HepG2 (cell line): Measurements from ENCODE around the gene PRCD. TPM values are rescaled to one million over a fixed set of nuclear protein-coding genes. Genes with fewer than 3 reads are reported as not detected.
A peak's percentile ranks its signal among the peaks of the same experiment; 100 is the strongest.

Source experiments
- KDM4B ChIP-seq: sonication (generic); formaldehyde crosslinking; IDR thresholded peaks from 2 replicates; pipeline ENCODE4 v1.4.0; 2020; ENCODE audit warnings: missing genetic modification reagents
- MAF1 ChIP-seq: sonication (generic); formaldehyde crosslinking; IDR thresholded peaks from 2 replicates; pipeline ENCODE4 v1.5.0; 2020; ENCODE audit warnings: missing genetic modification reagents, borderline replicate concordance
- RORA ChIP-seq: sonication (generic); formaldehyde crosslinking; IDR thresholded peaks from 2 replicates; pipeline ENCODE4 v1.5.0; 2020; ENCODE audit warnings: mild to moderate bottlenecking, missing genetic modification reagents, moderate library complexity
- SCMH1 ChIP-seq: sonication (generic); formaldehyde crosslinking; IDR thresholded peaks from 2 replicates; pipeline ENCODE4 v1.9.0; 2021; ENCODE audit warnings: missing genetic modification reagents, mild to moderate bottlenecking, borderline replicate concordance
- TMF1 ChIP-seq: sonication (generic); formaldehyde crosslinking; IDR thresholded peaks from 2 replicates; pipeline ENCODE4 v1.8.1; 2022; ENCODE audit warnings: low read depth, missing genetic modification reagents
- ZNF646 ChIP-seq: sonication (generic); formaldehyde crosslinking; IDR thresholded peaks from 2 replicates; pipeline ENCODE4 v1.9.0; 2021; ENCODE audit warnings: mild to moderate bottlenecking, missing genetic modification reagents
- ZSCAN20 ChIP-seq: sonication (generic); formaldehyde crosslinking; IDR thresholded peaks from 2 replicates; pipeline ENCODE4 v1.4.0; 2020; ENCODE audit warnings: missing genetic modification reagents, mild to moderate bottlenecking, borderline replicate concordance
- polyA plus RNA-seq, 8 experiments: library from polyadenylated mRNA; depleted of rRNA in 3 of 8; stranded (reverse) in 7 of 8; unstranded in 1 of 8; fragments of >200 nt; fragmentation: Illumina TruSeq in 4 of 8; extraction: Trizol in 4 of 8; gene quantifications; 2 replicates each; pipeline versions ENCODE4 v1.2.1 to v1.2.3, GENCODE V29; 2011 to 2016; ENCODE audit warnings: low read depth in 4 of 8, missing spikeins in 1 of 8, mixed read lengths in 1 of 8; ENCODE audit not compliant: insufficient read depth in 1 of 8
- total RNA-seq, 5 experiments: library from RNA; depleted of rRNA; stranded (reverse); fragments of >200 nt; fragmentation: Illumina TruSeq; extraction: Trizol; gene quantifications; 2 replicates each; pipeline ENCODE4 v1.2.3, GENCODE V29; 2016; ENCODE audit warnings: low read depth in 1 of 5
- TF ChIP-seq, protein P1 (sequence below): sonication (generic); formaldehyde crosslinking; IDR thresholded peaks from 2 replicates; pipeline ENCODE4 v1.5.1; 2020; ENCODE audit warnings: missing genetic modification reagents, mild to moderate bottlenecking, borderline replicate concordance

PRCD gene
- total and polyA plus RNA-seq, 2 of the 13 experiments (the other 11 are each of a cell fraction or from before 2014, with no cell fraction given) = 0.51 TPM; not detected in 1

DNA sequence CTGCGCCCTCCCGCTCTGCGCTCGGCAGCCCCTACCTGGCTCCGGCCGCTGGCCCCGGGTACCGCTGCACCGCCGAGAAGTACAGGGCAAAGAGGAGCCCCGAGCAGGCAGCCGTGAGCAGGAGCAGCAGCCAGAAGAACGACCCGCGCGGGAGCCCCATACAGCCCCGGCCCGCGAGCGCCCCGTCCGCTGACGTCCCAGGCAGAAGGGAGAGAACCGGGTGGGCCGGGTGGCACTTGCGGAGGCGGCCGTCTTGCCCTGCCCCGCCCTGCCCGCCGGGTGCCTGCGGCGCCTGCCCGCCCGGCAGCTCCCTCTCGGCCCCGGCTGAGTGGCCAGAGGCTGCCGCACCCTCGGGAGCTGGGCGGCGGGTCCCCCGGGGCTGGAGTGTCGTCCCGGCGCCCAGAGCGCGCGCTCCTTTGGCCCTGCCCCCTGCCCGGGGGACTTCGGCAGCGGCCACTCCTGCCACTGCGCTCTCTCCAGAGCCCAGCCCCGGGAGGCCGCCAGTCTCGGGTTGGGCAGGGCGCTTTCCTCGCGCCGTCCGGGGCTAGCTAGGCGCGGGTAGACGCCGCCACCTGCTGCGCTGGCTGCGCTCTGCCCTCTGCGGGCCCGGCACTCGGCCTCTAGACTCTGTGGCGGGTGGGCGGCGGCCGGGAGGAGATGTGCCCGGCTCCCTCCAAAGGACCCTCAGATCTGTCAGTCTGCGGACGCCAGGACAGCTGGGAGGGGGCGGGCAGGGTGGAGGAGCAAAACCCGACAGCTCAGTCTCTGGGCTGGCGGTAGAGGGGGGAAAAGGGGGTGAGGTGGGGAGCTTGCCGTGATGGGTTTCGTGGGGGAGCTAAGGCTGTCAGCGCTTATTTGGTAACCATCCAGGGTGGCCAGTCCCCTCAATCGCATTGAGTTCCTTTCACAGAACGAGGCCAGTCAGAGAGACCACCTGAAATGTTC lies 46.1 kb downstream of the PRCD start, which contains the start of gene ST6GALNAC2 (continued):
- TF ChIP-seq, protein P1, sequence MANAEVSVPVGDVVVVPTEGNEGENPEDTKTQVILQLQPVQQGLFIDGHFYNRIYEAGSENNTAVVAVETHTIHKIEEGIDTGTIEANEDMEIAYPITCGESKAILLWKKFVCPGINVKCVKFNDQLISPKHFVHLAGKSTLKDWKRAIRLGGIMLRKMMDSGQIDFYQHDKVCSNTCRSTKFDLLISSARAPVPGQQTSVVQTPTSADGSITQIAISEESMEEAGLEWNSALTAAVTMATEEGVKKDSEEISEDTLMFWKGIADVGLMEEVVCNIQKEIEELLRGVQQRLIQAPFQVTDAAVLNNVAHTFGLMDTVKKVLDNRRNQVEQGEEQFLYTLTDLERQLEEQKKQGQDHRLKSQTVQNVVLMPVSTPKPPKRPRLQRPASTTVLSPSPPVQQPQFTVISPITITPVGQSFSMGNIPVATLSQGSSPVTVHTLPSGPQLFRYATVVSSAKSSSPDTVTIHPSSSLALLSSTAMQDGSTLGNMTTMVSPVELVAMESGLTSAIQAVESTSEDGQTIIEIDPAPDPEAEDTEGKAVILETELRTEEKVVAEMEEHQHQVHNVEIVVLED (CRISPR knock-in tag) = no peak
- no peak for TF ChIP-seq SCMH1 (CRISPR knock-in tag)
- TF ChIP-seq ZNF646 (CRISPR knock-in tag) = no peak
- peak; percentile 62; the same call in 1 of the 2 replicates for TF ChIP-seq TMF1 (CRISPR knock-in tag)
- no peak for TF ChIP-seq MAF1 (CRISPR knock-in tag)
- no peak for TF ChIP-seq RORA (CRISPR knock-in tag)
- peak; percentile 50; the same call in 1 of the 2 replicates for TF ChIP-seq ZSCAN20 (CRISPR knock-in tag)
- TF ChIP-seq KDM4B (CRISPR knock-in tag) = peak; percentile 41; the same call in 1 of the 2 replicates
